ENCODE measurements around the gene LAX1. TPM values are rescaled to one million over a fixed set of nuclear protein-coding genes. Genes with fewer than 3 reads are reported as not detected.

LAX1 gene
- total and polyA plus RNA-seq, 2 of the 4 experiments (the other 2 are of a cell fraction), result 0.03 TPM; not detected in 1

- Histone ChIP-seq H3K4me1 (ENCODE audit: control insufficient read depth, insufficient read depth, low read length) (peaks cover 2% of the 10 kb centered on the region; the same call in 1 of the 2 replicates), H4K5ac (ENCODE audit: low read depth, low read length) (no peak overlapping the region), H4K20me1 (ENCODE audit: insufficient read depth, low read length) (peaks cover 33% of the 10 kb centered on the region), H2AFZ (replicated peaks; ENCODE audit: low read length, poor library complexity) (no peak overlapping the region), H2AK9ac (replicated peaks; ENCODE audit: low read depth, low read length, poor library complexity) (no peak overlapping the region), H4K91ac (ENCODE audit: insufficient read depth, low read depth, low read length) (no peak overlapping the region), H3K79me1 (ENCODE audit: low read depth in 1 of 2, low read length in 2 of 2) (peaks cover 24 to 59% of the 10 kb centered on the region in 2 experiments), H3K27me3 (ENCODE audit: control insufficient read depth, insufficient read depth, low read length) (no peaks in the 10 kb centered on the region), H3K4me3 (ENCODE audit: insufficient read depth, low read depth, low read length) (no peak overlapping the region), H2BK15ac (ENCODE audit: low read depth, low read length) (no peak overlapping the region), H3K23ac (ENCODE audit: low read depth, low read length) (no peak overlapping the region), H3K4ac (ENCODE audit: low read depth, low read length) (no peak overlapping the region), H3K36me3 (ENCODE audit: control insufficient read depth, insufficient read depth, low read length) (peaks cover 53% of the 10 kb centered on the region), H2BK20ac (ENCODE audit: low read depth, low read length) (no peak overlapping the region), H2BK120ac (ENCODE audit: low read depth, low read length) (no peak overlapping the region), H3K9ac (ENCODE audit: low read depth, low read length) (no peak overlapping the region), H3K18ac (ENCODE audit: low read depth, low read length) (no peak overlapping the region), H3K14ac (replicated peaks; ENCODE audit: low read depth, low read length) (no peak overlapping the region), H2AK5ac (ENCODE audit: low read depth, low read length) (no peak overlapping the region), H2BK5ac (ENCODE audit: low read depth, low read length, poor library complexity, severe bottlenecking) (no peak overlapping the region), H3K27ac (ENCODE audit: insufficient read depth, low read length) (no peak overlapping the region), H3K9me3 (ENCODE audit: control insufficient read depth, insufficient read depth, low read length) (no peaks in the 10 kb centered on the region), H3K56ac (ENCODE audit: extremely low read depth, insufficient read depth, low read length) (no peak overlapping the region), H3K4me2 (ENCODE audit: low read depth, low read length) (no peak overlapping the region), H3K9me1 (ENCODE audit: insufficient read depth, low read length) (peaks cover 10% of the 10 kb centered on the region), H4K8ac (ENCODE audit: low read depth in 2 of 2, low read length in 2 of 2) (no peak overlapping the region)
- WGBS, 2 experiments (ENCODE audit: extremely low coverage in 2 of 2, insufficient read length in 1 of 2), result 100% methylated on average over 4 of the region's 6 CpGs; no CpG with 5 or more reads in 1 of the 2 experiments
- in situ Hi-C loops (cut with MboI; ENCODE audit: low sequenced_read_pairs) (no loop called here), dilution Hi-C loops (cut with HindIII; ENCODE audit: low sequenced_read_pairs, unreplicated experiment) (no loop called here), intact Hi-C loops (cut with micrococcal nuclease) (no loop called here)
- TF ChIP-seq ELK1 (IDR thresholded peaks at IDR 0.05; ENCODE audit: borderline replicate concordance, low read depth, low read length) (no peak), BHLHE40 (IDR thresholded peaks at IDR 0.05; ENCODE audit: low read depth, low read length) (no peak), MAFK (IDR thresholded peaks at IDR 0.05; ENCODE audit: low read depth, low read length) (no peak), RAD21 (IDR thresholded peaks at IDR 0.05; ENCODE audit: low read length) (no peak), SMC3 (IDR thresholded peaks at IDR 0.05; ENCODE audit: low read depth, low read length) (no peak), POLR2A (IDR thresholded peaks at IDR 0.05; ENCODE audit: low read depth, low read length) (no peak), RFX5 (IDR thresholded peaks at IDR 0.05; ENCODE audit: low read depth, low read length) (no peak), CTCF (conservative IDR thresholded peaks at IDR 0.05; ENCODE audit: low read depth, low read length) (no peak), FOS (IDR thresholded peaks at IDR 0.05; ENCODE audit: low read depth, low read length) (no peak), MAZ (IDR thresholded peaks at IDR 0.05; ENCODE audit: borderline replicate concordance, low read depth, low read length) (no peak), USF2 (IDR thresholded peaks at IDR 0.05; ENCODE audit: low read depth, low read length) (no peak), NFE2L2 (IDR thresholded peaks at IDR 0.05; ENCODE audit: low read depth, low read length) (no peak), CHD1 (IDR thresholded peaks at IDR 0.05; ENCODE audit: low read depth, low read length) (no peak), CEBPB (IDR thresholded peaks at IDR 0.05; ENCODE audit: low read depth, low read length) (no peak), RCOR1 (IDR thresholded peaks at IDR 0.05; ENCODE audit: insufficient replicate concordance, low read length) (no peak), MXI1 (IDR thresholded peaks at IDR 0.05; ENCODE audit: borderline replicate concordance, low read depth, low read length) (no peak)
- POLR2A ChIA-PET (ENCODE audit: unreplicated experiment), result no interaction called here
- BruUV-seq (replicated peaks), result no TSS peak
- DNase-seq, result no peak
- no peak for ATAC-seq (ENCODE audit: low read depth)
- CTCF ChIA-PET, result no interaction called here
These were observed 53.4 kb downstream of the LAX1 start for GRCh38 chr1:203818399-203818798.
